Spleen (tissue), 11 donors: ENCODE data around the gene KIFC1. TPM values are rescaled to one million over a fixed set of nuclear protein-coding genes. Genes with fewer than 3 reads are reported as not detected.
"Not testable (repeated sequence)": the region's sequence is repeated elsewhere in the genome, so short reads cannot be mapped to it uniquely, and the experiment has no call there.

Experiments used
- DNase-seq: peaks from one replicate; pipeline ENCODE4 v3.0.0-alpha.2; 2020
- H3K27ac ChIP-seq, 8 donors: fragments of 200-600 bp; sonication (generic) in 7 of 8; 1 replicate in 4 of 8; 2 replicates in 4 of 8; pipeline versions ENCODE4 v1.5.0 to v1.8.0; 2016 to 2021; ENCODE audit warnings: inconsistent platforms in 4 of 8, mild to moderate bottlenecking in 4 of 8, moderate library complexity in 1 of 8
- H3K27me3 ChIP-seq, 7 donors: fragments of 200-600 bp; sonication (generic) in 6 of 7; replicated peaks in 1 of 7; 1 replicate in 4 of 7; 2 replicates in 3 of 7; pipeline versions ENCODE4 v1.5.0 to v1.8.0; 2016 to 2021; ENCODE audit warnings: inconsistent platforms in 3 of 7, mild to moderate bottlenecking in 1 of 7
- H3K36me3 ChIP-seq, 6 donors: fragments of 200-600 bp; sonication (generic) in 5 of 6; 1 replicate in 4 of 6; 2 replicates in 2 of 6; pipeline versions ENCODE4 v1.5.0 to v1.8.0; 2016 to 2021; ENCODE audit warnings: inconsistent platforms in 2 of 6
- H3K4me1 ChIP-seq, 6 donors: fragments of 200-600 bp; sonication (generic) in 5 of 6; 1 replicate in 3 of 6; 2 replicates in 3 of 6; pipeline versions ENCODE4 v1.5.0 to v1.8.0; 2016 to 2021; ENCODE audit warnings: inconsistent platforms in 3 of 6
- H3K4me3 ChIP-seq, 8 donors: fragments of 200-600 bp; sonication (generic) in 7 of 8; 1 replicate in 4 of 8; 2 replicates in 4 of 8; pipeline versions ENCODE4 v1.5.0 to v1.8.0; 2016 to 2021; ENCODE audit warnings: inconsistent platforms in 4 of 8, mild to moderate bottlenecking in 4 of 8, moderate library complexity in 2 of 8
- H3K9me3 ChIP-seq, 8 donors: fragments of 200-600 bp; sonication (generic) in 7 of 8; 1 replicate in 4 of 8; 2 replicates in 4 of 8; pipeline versions ENCODE4 v1.5.0 to v1.8.0; 2016 to 2021; ENCODE audit warnings: inconsistent platforms in 4 of 8
- CTCF ChIP-seq, 11 experiments: fragments of 200-600 bp in 7 of 11; fragments of 450-650 bp in 4 of 11; sonication (generic) in 4 of 11; IDR thresholded peaks in 8 of 11; conservative IDR thresholded peaks in 3 of 11; 1 replicate in 7 of 11; 2 replicates in 4 of 11; pipeline versions ENCODE4 v1.4.0 to v1.8.0; 2016 to 2021; ENCODE audit warnings: antibody characterized with exemption in 11 of 11, inconsistent platforms in 4 of 11, mild to moderate bottlenecking in 1 of 11
- POLR2A ChIP-seq, 3 donors: fragments of 450-650 bp; IDR thresholded peaks; one replicate each; pipeline ENCODE4 v1.5.1; 2017; ENCODE audit warnings: antibody characterized with exemption in 3 of 3, mild to moderate bottlenecking in 1 of 3
- POLR2AphosphoS5 ChIP-seq, 3 donors: sonication (generic); formaldehyde crosslinking; IDR thresholded peaks; one replicate each; pipeline ENCODE4 v1.5.1; 2017; ENCODE audit warnings: antibody characterized with exemption in 3 of 3
- WGBS, 5 donors: extraction: QIAGEN DNeasy Blood & Tissue Kit in 3 of 5; methylation state at CpG; one replicate each; pipeline versions ENCODE4 v1.1.5 to v1.1.7; 2013 to 2018; 5-methylcytosine and 5-hydroxymethylcytosine counted together
- intact Hi-C: fragments of 100-400 bp; cut with DNase I; formaldehyde crosslinking; loops from one replicate; pipeline ENCODE4 v1.15.0; 2023; ENCODE audit warnings: low total_unique reads
- polyA plus RNA-seq, 3 donors: library from polyadenylated mRNA; stranded (reverse); fragments of 200-250 nt; gene quantifications; one replicate each; pipeline ENCODE4 v1.2.1, GENCODE V29; 2013
- total RNA-seq, 7 donors: library from RNA; depleted of rRNA in 3 of 7; stranded (reverse); fragments of >200 nt in 3 of 7; fragmentation: NEBNext Ultra II Directional in 4 of 7; extraction: Animal tissue kit (Norgen Biotek cat#: 25700) in 4 of 7; gene quantifications; one replicate each; pipeline versions ENCODE4 v1.1.0 to v1.2.1, GENCODE V29; 2016 to 2021
- donor health status: healthy with polysubstance abuse.
- donor health status: DM: no; HTN: no; CAD: no; lungs with moderate emphysema.
- donor health status: DM: no; HTN: no; CAD: no.
- donor health status: Bipolar disorder and iron deficiency.
- donor health status: healthy.
- donor health status: DM: no; HTN: no; CAD: no.
- donor health status: DM: yes; HTN: yes; CAD: no.

The KIFC1 gene
- total and polyA plus RNA-seq, 10 donors: 1.2 to 11.3 (median 5.4) TPM

- Histone ChIP-seq H3K27me3 (no peaks in the 10 kb centered on the region), H3K36me3 (no peaks in the 10 kb centered on the region), H3K9me3 (no peaks in the 10 kb centered on the region), H3K27ac (peak overlapping the region; percentile 53 to 94 (median 84)), H3K4me3 (peak overlapping the region in 6 of 8 donors; percentile 3 to 60 (median 20)), H3K4me1 (peaks cover 4 to 50% (median 26%) of the 10 kb centered on the region in 6 donors)
- DNase-seq: peak; percentile 83
- 8 to 14% (median 12%) methylated on average over 21 to 22 of the region's 22 CpGs for WGBS, 5 donors
- intact Hi-C loops: no loop called here
- TF ChIP-seq POLR2AphosphoS5 (IDR thresholded peaks at IDR 0.05): peak in 1 of 3 donors; percentile 65
- TF ChIP-seq CTCF (IDR thresholded peaks at IDR 0.05 in 8 of 11, conservative IDR thresholded peaks at IDR 0.05 in 3 of 11): peak; percentile 45 to 80 (median 70)
- TF ChIP-seq POLR2A (IDR thresholded peaks at IDR 0.05): no peak
Observed at GRCh38 chr6:33344701-33345697, 46.6 kb upstream of the KIFC1 start.

DNA sequence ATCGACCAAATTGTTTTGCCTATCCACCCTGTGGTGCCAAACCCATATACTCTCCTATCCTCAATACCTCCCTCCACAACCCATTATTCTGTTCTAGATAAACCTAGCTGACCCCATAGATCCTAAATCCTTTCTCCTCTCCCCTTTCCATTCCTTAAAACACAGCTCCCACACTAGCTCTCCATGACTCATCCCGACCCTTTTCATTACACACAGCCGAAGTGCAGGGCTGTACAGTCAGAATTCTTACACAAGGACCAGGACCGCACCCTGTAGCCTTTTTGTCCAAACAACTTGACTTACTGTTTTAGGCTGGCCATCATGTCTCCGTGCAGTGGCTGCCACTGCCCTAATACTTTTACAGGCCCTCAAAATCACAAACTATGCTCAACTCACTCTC lies 44.7 kb upstream of the KIFC1 start:
- intact Hi-C loops: not testable (repeated sequence)

GRCh38 chr6:33347816-33348215 lies 43.8 kb upstream of the KIFC1 start:
- DNase-seq: no peak
- H3K9me3 ChIP-seq: no peaks in the 10 kb centered on the region
- TF ChIP-seq CTCF (IDR thresholded peaks at IDR 0.05 in 8 of 11, conservative IDR thresholded peaks at IDR 0.05 in 3 of 11) (no peak), POLR2A (IDR thresholded peaks at IDR 0.05) (no peak), POLR2AphosphoS5 (IDR thresholded peaks at IDR 0.05) (no peak)
- no peak overlapping the region for H3K4me3 ChIP-seq
- peaks cover 4 to 32% (median 26%) of the 10 kb centered on the region in 6 donors for H3K4me1 ChIP-seq
- intact Hi-C loops: no loop called here
- H3K27ac ChIP-seq: no peak overlapping the region
- H3K36me3 ChIP-seq: no peaks in the 10 kb centered on the region
- H3K27me3 ChIP-seq: no peaks in the 10 kb centered on the region
- WGBS, 5 donors: 74 to 87% (median 82%) methylated on average over 5 of the region's 5 CpGs

More for the DNA sequence above, 44.7 kb upstream of the KIFC1 start:
- not testable (repeated sequence) for H3K36me3 ChIP-seq, H3K27me3 ChIP-seq, H3K4me3 ChIP-seq, DNase-seq, H3K9me3 ChIP-seq, H3K27ac ChIP-seq
- peaks cover 4 to 41% (median 26%) of the 10 kb centered on the region in 6 donors for H3K4me1 ChIP-seq
- 82 to 97% (median 92%) methylated on average over 5 of the region's 5 CpGs for WGBS, 5 donors

GRCh38 chr6:33355860-33356259 lies 35.8 kb upstream of the KIFC1 start:
- 85 to 91% (median 87%) methylated on average over 6 of the region's 6 CpGs for WGBS, 5 donors
- intact Hi-C loops, DNase-seq, H3K9me3 ChIP-seq, H3K4me1 ChIP-seq, H3K27me3 ChIP-seq, H3K4me3 ChIP-seq, H3K27ac ChIP-seq, H3K36me3 ChIP-seq: not testable (repeated sequence)

GRCh38 chr6:33356295-33356694 lies 35.3 kb upstream of the KIFC1 start:
- no peak for DNase-seq
- WGBS, 5 donors: 48 to 93% (median 84%) methylated on average over 3 of the region's 3 CpGs
- H3K27ac ChIP-seq: no peak overlapping the region
- H3K9me3 ChIP-seq: no peaks in the 10 kb centered on the region
- H3K36me3 ChIP-seq: no peaks in the 10 kb centered on the region
- peaks cover 0 to 4% (median 0%) of the 10 kb centered on the region in 7 donors for H3K27me3 ChIP-seq
- H3K4me1 ChIP-seq: no peaks in the 10 kb centered on the region
- intact Hi-C loops: no loop called here
- no peak for TF ChIP-seq POLR2AphosphoS5 (IDR thresholded peaks at IDR 0.05)
- TF ChIP-seq POLR2A (IDR thresholded peaks at IDR 0.05): no peak
- no peak for TF ChIP-seq CTCF (IDR thresholded peaks at IDR 0.05 in 8 of 11, conservative IDR thresholded peaks at IDR 0.05 in 3 of 11)
- H3K4me3 ChIP-seq: no peak overlapping the region

DNA sequence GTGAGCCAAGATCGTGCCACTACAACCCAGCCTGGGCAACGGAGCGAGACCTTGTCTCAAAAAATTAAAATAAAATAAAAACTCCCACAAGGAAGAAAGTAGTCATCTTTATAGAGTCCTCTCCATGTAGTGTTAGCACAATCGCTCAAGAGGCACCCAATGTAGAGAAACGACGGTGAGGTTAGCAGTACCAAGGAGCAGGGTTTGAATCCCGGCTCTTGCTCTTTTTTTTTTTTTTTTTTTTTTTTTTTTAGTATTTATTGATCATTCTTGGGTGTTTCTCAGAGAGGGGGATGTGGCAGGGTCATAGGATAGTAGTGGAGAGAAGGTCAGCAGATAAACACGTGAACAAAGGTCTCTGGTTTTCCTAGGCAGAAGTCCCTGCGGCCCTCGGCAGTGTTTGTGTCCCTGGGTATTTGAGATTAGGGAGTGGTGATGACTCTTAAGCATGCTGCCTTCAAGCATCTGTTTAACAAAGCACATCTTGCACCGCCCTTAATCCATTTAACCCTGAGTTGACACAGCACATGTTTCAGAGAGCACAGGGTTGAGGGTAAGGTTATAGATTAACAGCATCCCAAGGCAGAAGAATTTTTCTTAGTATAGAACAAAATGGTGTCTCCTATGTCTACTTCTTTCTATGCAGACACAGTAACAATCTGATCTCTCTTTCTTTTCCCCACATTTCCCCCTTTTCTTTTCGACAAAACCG lies 34.3 kb upstream of the KIFC1 start:
- H3K27ac ChIP-seq, H3K4me3 ChIP-seq, H3K4me1 ChIP-seq, intact Hi-C loops, DNase-seq, H3K36me3 ChIP-seq, H3K27me3 ChIP-seq, H3K9me3 ChIP-seq: not testable (repeated sequence)
- WGBS, 5 donors: 72 to 87% (median 80%) methylated on average over 13 of the region's 13 CpGs
